Left cardiac atrium (tissue), 4 donors: Measurements from ENCODE around the gene CD81. TPM values are rescaled to one million over a fixed set of nuclear protein-coding genes. Genes with fewer than 3 reads are reported as not detected.

Source experiments
- ATAC-seq, 2 donors: fragments of 200-7000 bp; cut with Tn5 transposase; one replicate each; pipeline ENCODE4 v1.9.1; 2020; ENCODE audit warnings: mild to moderate bottlenecking in 2 of 2, moderate library complexity in 2 of 2
- DNase-seq: peaks from one replicate; pipeline ENCODE4 v3.0.0-alpha.2; 2020
- intact Hi-C, 2 donors: fragments of 100-400 bp; cut with DNase I; formaldehyde crosslinking; loops; one replicate each; pipeline versions ENCODE4 v1.14.1 to v1.15.1; 2022 to 2023
- total RNA-seq, 2 donors: library from RNA; stranded (reverse); fragmentation: NEBNext Ultra II Directional; extraction: Animal tissue kit (Norgen Biotek cat#: 25700); gene quantifications; one replicate each; pipeline ENCODE4 v1.2.1, GENCODE V29; 2021
- donor health status: DM: no; HTN: yes; CAD: no.
- donor health status: DM: no; HTN: yes; CAD: no; lungs with severe emphysema.
- donor health status: DM: yes; HTN: yes; CAD: no.
- donor health status: Dilated cardiomyopathy.

The CD81 gene
- total RNA-seq, 2 donors from 2014 or later: 699 to 773 TPM

DNA sequence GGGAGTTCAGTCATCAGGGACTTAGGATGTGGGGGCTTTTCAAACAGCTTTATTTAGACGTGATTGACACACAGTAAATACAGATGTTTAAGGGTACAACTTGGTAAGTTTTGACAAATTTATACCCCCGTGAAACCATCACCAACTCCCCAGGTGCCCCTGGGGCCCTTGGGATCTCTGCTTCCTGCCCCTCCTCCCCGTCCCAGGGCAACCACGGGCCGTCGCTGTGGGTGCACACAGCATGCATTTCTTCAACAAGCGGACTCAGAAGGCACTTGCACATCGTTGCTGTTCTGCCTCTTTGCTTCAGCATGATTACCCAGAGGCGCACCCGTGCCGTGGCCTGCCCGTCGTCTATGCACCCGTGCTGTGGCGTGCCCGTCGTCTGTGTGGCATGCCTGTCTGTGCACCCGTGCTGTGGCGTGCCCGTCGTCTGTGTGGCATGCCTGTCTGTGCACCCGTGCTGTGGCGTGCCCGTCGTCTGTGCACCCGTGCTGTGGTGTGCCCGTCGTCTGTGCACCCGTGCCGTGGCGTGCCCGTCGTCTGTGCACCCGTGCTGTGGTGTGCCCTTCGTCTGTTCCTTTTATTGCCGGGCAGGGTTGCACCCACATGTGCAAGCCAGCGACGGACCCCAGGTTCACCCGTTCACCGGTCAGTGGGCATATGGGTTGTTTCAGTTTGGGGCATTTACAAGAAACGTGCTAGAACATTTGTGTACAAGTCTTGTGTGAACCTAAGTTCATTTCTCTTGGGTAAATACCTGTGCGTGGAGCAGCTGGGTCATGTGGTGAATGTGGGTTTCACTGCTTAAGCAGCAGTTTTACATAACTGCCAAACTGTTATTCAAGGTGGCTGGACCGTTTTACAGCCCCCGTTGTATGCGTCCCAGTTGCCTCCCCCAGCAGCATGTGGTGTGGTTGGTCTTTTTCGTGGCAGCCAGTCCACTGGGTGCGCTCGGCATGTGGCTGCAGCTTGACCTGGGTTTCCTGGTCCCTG lies 8.3 kb downstream of the CD81 start:
- DNase-seq (no peak), ATAC-seq (no peak)
- intact Hi-C loops: no loop called here

DNA sequence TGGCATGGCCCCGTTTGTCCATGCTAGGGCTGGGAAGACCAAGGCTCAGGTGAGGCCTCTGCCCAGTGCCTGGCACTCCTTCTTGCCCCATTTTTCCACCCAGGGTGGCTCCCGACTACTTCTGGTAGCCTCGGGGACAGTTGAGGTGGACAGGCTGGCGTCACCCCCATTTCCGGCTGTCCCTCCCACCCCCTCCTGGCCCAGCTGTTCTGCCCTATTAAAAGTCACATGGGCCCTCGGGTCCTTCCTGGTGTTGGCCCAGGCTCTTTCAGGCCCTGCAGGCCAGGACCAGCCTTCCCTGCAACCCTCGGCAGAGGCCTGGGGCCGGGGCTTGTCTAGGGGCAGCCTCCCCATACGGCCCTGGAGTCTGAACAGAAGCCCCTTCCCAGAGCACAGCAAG lies 9.5 kb downstream of the CD81 start:
- DNase-seq: no peak
- ATAC-seq: no peak
- intact Hi-C loops: no loop called here

DNA sequence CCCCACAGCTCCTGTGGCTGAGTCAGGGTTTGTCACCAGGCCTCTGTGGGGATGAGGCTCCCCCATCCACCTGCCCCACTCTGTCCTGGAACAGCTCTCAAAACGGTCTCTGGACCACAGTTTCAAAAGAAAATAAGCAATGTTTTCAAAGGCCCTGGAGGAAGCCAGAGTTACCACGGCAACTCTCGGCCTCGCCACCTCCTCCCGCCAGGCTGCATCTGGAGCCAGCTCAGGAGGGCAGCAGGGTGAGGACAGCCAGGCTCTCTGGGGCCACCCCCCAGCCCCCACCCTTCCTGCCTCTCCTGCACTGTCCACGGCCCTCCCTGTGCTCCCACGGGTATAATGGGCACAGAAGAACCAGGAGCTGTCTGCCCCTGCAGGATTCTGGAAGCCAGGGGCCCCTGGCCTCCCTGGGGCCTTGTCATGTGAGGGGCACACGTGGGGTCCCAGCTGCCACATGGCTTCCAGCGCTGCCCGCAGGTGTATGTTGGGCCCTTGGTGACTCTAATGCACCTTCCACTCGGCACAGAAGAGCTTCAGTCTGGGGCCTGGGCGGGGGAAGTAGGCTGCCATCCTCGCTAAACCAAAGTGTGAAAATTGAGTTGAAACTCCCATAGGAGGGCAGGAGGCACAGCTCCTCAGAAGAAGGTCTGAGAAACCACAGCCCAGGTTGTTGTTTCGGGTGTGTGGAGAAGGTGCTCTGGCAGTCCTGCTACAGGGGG lies 10.3 kb downstream of the CD81 start:
- no peak for DNase-seq
- peak in 1 of 2 donors; percentile 9 for ATAC-seq
- intact Hi-C loops: no loop called here

DNA sequence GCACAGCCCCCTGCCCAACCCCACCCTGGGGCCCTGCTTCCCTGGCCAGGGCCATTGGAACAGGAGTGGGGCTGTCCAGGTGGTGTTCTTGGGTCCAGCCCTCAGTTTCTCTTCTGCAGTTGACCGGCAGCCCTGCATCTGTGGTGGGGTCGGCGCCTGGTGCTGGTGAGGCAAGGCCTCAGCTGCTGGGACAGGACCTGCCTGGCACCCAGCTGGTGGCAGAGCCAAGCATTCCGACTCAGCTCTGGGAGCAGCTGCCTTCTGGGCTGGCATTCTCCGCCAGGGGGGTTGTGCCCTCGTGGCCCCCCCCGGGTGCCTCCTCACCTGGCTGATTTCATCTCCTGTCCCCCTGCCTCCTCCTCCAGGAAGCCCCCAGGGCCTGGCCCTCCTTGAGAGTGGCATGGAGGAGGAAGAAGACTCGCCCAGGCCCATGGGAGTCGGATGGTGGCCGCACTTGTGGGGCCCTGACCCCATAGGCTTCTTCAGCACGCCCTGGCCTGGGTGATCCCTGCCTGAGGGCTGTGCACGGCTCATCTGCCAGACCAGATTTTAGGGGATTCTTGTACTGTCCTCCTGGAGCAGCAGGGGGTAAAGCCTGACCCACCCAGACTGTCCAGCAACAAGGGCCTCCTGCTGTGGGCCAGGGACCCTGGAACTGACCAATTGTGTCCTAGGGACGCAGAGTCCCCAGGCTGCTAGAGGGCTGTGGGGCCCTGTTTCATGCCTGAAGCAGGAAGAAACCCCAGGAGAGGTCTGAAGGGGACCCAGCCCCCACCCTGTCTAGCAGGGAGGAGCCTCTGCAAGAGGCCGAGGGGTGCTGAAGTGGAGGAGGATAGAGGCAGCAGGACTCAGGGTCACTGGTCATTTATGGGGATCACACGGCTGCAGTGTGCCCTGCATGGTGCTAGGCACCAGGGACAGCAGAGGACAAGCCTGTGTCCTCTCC lies 11.6 kb downstream of the CD81 start:
- DNase-seq: no peak
- ATAC-seq: no peak
- intact Hi-C loops: no loop called here

DNA sequence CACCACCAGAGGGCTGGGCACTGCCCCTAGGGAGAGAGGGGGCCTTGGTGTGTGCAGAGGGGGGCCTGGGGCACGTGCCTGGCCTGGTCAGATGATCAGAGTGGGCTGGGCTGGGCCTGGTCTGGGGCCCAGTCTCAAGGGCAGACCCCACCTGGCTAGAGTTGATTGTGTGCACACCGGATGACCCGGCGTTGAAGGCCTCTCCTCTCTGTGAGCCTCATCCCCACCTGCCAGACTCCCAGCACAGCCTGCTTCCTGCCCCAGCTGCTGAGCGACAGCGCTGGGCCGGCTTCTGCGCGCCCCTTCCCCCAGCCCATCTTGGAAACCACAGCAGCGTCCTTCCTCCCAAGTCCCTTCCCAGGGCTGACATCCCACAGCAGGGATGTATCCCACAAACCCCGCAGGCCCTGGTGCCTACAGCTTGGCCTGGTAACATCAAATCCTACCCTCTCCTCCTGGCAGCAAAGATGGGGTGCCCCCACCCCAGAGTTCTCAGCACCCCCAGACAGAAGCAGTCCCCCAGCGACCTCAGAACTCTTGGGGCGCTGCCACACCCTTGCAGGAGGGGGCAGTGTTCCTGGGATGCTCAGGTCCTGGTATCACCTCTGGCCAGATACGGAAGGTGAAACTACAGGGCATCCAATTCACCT lies 12.4 kb downstream of the CD81 start:
- intact Hi-C loops: no loop called here
- DNase-seq: no peak
- no peak for ATAC-seq

DNA sequence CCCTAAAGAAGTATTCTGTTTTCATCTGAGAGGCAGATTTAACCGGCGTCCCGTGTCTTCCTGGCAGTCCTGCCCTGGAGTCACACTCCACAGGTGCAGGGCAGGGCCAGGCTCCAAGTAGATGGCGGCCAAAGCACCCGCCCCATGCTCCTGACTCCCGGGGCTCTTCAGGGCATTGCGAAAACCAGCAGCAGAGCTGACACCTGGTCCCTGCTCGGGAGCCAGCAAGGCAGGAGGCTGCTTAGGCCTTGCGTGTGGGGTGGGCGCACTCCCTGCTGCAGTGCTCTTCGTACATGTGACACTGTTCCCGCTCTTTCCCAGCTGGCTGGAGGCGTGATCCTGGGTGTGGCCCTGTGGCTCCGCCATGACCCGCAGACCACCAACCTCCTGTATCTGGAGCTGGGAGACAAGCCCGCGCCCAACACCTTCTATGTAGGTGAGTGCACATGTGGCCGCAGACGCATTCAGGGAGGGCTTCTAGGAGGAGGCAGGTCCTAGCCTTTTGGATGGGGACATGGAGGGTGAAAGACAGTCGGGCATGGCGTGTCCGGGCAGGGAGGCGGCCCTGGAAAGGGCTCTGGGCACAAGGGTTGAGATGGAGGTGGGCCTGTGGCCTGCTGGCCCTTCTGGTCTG lies 13.1 kb downstream of the CD81 start:
- intact Hi-C loops: no loop called here
- ATAC-seq: no peak
- DNase-seq: no peak

DNA sequence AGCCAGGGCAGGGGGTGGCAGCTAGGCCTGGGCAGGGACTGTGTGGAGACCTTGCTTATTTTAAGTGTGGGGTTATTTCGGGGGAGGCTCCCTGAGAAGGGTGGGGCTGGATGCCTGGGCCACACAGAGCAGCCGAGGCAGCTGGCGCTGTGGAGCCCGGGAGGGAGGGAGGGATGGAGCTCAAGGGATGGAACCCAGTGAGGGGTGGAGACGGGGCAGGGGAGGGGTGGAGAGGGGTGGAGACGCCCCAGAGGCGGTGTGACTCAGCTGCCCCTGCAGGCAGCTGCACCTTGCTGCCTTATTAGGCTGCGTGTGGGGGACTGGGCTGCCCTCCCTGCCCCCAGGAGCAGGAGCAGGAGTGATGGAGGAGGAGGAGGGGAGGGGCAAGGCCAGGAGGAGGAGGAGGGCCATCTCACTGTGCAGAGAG lies 13.6 kb downstream of the CD81 start:
- intact Hi-C loops: no loop called here
- DNase-seq: no peak
- ATAC-seq: peak; percentile 5 to 83

DNA sequence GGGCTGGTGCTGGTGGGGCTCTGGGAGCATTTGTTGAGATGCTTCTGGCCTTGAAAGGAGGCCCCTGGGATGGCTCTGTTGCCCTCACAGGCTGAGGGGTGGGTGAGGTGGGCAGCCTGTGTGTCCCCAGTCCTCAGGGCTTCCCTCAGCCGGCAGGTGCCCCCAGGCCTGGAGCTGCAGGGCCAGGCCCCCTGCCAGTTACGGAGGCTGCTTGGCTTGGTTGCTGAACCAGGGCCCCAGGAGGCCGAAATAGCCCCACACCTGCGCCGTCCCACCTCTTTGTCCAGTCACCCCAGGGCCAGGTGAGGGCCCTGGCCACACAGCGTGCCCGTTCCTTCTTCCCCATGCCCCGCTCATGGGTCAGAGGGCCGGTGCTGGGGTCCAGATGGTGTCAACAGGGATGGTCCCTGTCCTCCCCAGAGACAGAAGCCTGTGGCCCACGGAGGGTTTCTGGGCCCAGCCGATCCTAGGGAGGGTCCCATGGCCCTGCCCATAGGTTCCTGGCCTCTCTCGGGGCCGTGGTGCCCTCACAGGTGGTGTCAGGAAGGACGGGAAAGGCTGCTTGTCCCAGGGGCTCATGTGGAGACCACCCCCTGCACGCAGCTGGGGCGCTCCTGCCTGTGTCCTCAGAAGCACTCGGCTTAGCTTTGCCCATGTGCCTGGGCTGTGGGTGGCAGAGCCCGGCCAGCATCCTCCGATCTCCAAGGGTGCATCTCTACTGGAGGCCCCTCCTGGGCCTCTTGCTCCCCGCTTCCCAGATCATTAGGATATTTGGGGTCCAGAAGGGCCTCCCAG lies 14.3 kb downstream of the CD81 start:
- DNase-seq (no peak), ATAC-seq (no peak)
- intact Hi-C loops: no loop called here

DNA sequence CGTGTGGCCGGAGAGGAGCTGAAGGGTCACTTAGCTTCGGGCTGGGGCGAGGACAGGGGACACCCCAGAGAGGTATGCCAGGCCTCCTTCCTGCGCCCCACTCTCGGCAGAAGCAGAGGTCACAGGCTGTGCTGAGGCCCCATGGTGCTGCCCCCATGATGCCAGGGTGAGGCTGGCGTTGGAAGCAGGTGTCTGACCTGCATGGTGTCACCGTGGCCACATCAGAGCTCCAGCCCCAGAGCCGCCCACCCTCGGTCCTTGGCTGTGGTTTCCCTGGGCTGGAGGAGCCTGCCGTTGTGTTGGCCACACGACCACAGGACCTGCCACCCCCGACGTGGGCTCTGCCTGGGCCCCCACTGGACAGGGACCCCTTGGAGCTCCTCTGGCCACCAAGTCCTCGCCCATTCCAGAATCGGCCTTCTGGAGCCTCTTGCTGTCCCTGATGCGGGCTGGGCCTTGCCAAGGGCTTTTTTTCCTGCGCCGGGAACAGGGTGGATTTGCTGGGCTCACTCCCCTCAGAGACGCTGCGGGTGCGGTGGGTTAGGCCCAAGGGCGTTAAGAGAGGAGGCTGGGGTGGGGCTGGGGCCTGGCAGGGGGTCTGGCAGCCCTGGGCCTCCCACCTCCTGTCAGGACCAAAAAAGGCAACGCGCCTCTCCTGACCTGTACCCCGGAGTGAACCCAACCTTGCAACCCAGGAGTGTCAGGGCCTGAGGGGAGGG lies 15.3 kb downstream of the CD81 start:
- intact Hi-C loops: no loop called here
- ATAC-seq (no peak), DNase-seq (no peak)

DNA sequence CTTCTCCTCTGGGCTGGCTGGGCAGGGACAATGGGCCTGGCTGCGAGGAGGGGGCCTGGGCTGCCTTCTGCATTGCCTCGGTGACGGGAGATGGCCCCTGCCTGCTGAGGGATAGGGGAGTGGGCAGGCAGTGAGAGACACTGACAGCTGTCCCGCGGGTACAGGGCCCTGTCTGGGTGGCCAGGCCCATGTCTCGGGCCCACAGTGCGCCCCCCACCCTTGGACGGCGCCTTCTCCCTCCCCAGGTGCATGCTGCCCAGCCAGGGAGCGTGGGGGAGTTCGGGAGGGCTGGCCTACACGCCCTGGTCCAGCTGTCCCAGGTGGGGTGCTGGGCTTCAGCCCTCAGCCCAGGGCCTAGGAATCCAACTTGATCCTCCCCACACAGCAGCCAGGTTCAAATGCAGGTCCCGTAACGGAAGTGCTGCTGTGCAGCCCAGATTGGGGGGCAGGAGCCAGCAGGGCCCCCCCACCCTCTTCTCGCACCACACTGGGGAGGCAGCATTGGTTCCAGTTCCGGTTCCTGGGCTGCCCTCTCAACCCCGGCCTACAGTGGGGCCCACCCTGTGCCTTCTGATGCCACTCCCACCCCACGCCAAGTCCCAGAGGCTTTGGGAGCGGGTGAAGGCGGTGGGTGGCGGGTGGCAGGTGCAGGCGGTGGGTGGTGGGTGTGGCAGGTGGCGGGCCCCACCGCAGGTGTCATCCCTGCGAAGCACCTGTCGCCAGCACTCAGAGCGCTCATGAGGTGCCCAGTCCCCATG lies 16.2 kb downstream of the CD81 start:
- intact Hi-C loops: no loop called here
- DNase-seq (no peak), ATAC-seq (no peak)

DNA sequence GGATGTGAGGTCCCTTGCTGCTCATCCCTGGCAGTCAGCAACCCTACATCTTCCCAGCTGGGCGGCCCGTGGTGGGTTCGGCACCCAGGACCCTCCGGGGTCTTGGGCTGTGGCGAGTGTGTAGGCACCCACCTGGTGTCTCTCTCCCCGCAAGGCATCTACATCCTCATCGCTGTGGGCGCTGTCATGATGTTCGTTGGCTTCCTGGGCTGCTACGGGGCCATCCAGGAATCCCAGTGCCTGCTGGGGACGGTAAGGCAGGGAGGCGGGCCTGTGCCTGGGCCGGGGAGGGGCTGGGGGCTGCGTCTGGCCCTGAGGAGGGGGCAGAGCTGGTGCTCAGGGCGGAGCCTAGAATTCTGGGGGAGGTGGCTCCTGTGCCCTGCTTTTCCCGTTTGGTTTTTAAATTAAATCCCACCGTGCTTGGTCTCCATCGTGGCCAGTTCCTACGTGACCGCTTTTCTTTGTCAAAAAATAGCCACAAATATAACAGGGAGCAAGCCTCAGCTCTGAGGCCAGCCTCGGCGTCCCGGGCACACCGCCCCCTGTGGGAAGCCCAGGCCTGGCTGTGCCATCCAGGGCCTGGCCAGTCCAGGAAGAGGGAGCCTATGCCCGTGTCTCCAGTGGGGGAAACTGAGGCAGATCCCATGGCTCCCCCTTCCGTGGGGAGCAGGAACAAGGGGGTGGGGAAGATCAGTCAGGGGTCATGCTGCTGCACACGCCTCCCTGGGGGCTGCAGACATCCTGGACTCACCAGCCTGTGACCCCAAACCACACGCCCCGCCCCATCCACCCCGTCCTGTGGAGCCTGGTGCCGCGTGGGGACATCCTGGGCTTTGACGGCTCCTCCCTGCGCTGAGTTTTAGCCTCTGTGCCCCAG lies 17.1 kb downstream of the CD81 start:
- intact Hi-C loops: no loop called here
- ATAC-seq (no peak), DNase-seq (no peak)

DNA sequence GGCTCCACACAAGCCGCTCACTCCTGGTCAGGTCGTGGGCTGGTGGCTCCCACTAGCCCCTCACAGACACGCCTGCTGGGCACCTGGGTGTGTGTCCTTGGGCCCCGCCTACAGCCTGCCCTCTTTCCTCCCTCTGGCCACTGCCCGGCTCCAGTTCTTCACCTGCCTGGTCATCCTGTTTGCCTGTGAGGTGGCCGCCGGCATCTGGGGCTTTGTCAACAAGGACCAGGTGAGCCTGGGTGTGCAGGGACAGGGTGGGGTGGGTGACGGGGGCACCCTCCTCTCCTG lies 17.7 kb downstream of the CD81 start:
- DNase-seq (no peak), ATAC-seq (no peak)
- intact Hi-C loops: no loop called here

DNA sequence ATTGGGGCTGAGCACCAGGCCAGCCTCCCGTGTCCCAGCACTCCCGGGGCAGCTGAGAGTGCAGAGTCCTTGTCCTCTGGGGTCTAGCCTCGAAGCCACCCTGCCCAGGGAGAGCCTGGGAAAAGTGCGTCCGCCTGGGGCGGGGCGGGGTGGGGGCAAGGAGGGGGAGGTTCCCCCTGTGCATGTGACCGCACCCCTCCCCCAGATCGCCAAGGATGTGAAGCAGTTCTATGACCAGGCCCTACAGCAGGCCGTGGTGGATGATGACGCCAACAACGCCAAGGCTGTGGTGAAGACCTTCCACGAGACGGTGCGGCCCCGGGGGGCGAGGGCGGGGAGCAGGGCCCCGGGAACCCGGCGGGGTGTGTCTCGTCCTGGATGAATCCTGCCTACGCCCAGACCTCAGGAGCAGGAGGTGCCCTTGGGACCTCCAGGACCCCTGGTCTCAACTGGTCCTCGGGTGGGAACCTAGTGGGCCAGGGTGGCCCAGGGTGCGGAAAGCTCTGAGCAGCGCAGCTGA lies 18.2 kb downstream of the CD81 start:
- DNase-seq: no peak
- intact Hi-C loops: no loop called here
- ATAC-seq: no peak

DNA sequence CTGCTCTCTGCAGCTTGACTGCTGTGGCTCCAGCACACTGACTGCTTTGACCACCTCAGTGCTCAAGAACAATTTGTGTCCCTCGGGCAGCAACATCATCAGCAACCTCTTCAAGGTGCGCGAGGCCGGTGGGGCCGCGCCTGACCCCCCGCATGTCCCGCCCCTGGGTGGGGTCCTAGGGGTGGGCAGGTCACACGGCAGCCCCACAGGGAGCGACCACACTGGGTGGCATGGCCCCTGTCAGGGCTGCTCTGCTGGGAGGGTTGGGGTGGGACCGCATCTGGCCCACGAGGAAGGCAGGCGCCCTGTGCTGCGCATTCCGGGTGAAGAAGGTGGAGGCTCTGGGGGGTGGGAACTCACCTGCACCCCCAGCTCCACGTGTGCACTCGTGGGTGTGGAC lies 18.7 kb downstream of the CD81 start:
- ATAC-seq (no peak), DNase-seq (no peak)
- intact Hi-C loops: no loop called here

DNA sequence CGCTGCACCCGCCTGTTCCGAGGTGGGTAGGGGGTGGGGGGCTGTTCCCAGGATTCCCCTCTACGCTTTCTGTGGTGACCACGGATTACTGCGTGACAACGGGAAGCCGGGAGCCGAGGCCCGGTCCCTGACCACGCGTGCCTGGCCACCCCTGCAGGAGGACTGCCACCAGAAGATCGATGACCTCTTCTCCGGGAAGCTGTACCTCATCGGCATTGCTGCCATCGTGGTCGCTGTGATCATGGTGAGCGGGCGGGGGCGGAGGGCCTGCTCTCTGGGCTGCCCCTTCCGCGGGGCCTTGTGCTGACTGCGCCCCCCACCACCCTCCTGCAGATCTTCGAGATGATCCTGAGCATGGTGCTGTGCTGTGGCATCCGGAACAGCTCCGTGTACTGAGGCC lies 19.4 kb downstream of the CD81 start:
- intact Hi-C loops: no loop called here
- ATAC-seq (no peak), DNase-seq (no peak)
